ENCODE measurements around the gene AUTS2. TPM values are rescaled to one million over a fixed set of nuclear protein-coding genes. Genes with fewer than 3 reads are reported as not detected.

AUTS2 gene
- total and polyA plus RNA-seq, 10 of the 15 experiments (the other 5 are each of a cell fraction or from before 2014, with no cell fraction given), result 6.4 to 55.6 (median 21.6) TPM

DNA sequence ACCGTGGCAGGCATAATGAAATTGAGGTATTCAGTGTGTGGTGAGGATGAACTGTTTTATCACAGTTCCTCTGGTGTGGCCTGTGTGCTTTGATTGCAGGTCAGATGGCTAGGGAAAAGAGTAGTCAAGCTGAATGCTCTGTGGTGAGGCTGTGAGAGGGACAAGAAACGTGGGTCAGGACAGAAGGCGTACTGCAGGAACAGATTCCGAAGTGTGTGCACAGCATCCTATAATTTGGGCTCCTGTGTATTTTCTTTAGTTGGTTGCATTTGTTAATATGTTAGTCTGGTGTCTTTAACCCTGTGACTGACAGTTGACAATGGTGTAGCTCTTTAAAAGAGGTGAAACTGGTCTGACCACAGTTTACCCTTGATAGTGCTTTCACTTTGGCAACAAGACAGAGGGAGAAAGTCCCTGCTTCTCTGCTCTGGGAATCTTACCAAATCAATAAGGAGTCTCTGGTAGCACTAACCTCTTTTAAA lies 76.5 kb downstream of the AUTS2 start (continued):
- TF ChIP-seq, protein P1, sequence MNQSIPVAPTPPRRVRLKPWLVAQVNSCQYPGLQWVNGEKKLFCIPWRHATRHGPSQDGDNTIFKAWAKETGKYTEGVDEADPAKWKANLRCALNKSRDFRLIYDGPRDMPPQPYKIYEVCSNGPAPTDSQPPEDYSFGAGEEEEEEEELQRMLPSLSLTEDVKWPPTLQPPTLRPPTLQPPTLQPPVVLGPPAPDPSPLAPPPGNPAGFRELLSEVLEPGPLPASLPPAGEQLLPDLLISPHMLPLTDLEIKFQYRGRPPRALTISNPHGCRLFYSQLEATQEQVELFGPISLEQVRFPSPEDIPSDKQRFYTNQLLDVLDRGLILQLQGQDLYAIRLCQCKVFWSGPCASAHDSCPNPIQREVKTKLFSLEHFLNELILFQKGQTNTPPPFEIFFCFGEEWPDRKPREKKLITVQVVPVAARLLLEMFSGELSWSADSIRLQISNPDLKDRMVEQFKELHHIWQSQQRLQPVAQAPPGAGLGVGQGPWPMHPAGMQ (IDR thresholded peaks at IDR 0.05; ENCODE audit: borderline replicate concordance), result no peak
- TF ChIP-seq RFX5 (IDR thresholded peaks at IDR 0.05; ENCODE audit: low read depth, low read length), result no peak
- TF ChIP-seq CREM (IDR thresholded peaks at IDR 0.05; ENCODE audit: low read depth), result no peak; the same call in 1 of the 2 replicates
- TF ChIP-seq SRF (IDR thresholded peaks at IDR 0.05; ENCODE audit: low read depth in 2 of 2, low read length in 2 of 2), result no peak
- TF ChIP-seq NBN (IDR thresholded peaks at IDR 0.05), result peak; percentile 83
- TF ChIP-seq RBBP5 (conservative IDR thresholded peaks at IDR 0.05), result no peak
- TF ChIP-seq HDAC2 (IDR thresholded peaks at IDR 0.05), result no peak
- no peak for TF ChIP-seq WRNIP1 (IDR thresholded peaks at IDR 0.05; ENCODE audit: borderline replicate concordance, low read depth, low read length)
- TF ChIP-seq ZNF24 (IDR thresholded peaks at IDR 0.05), result peak; percentile 85
- TF ChIP-seq STAT1 (conservative IDR thresholded peaks at IDR 0.05), result no peak
- TF ChIP-seq, protein P2, sequence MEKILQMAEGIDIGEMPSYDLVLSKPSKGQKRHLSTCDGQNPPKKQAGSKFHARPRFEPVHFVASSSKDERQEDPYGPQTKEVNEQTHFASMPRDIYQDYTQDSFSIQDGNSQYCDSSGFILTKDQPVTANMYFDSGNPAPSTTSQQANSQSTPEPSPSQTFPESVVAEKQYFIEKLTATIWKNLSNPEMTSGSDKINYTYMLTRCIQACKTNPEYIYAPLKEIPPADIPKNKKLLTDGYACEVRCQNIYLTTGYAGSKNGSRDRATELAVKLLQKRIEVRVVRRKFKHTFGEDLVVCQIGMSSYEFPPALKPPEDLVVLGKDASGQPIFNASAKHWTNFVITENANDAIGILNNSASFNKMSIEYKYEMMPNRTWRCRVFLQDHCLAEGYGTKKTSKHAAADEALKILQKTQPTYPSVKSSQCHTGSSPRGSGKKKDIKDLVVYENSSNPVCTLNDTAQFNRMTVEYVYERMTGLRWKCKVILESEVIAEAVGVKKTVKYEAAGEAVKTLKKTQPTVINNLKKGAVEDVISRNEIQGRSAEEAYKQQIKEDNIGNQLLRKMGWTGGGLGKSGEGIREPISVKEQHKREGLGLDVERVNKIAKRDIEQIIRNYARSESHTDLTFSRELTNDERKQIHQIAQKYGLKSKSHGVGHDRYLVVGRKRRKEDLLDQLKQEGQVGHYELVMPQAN (conservative IDR thresholded peaks at IDR 0.05), result 0 out of 2 replicates have a peak, but pooled peaks have one; percentile 36
- no peak for TF ChIP-seq SMC3 (IDR thresholded peaks at IDR 0.05; ENCODE audit: borderline replicate concordance, low read length)
- no peak for TF ChIP-seq STAT3 (IDR thresholded peaks at IDR 0.05; ENCODE audit: low read depth, low read length)
- no peak for TF ChIP-seq JUND (IDR thresholded peaks at IDR 0.05; ENCODE audit: low read depth, low read length)
- no peak for TF ChIP-seq SIX5 (IDR thresholded peaks at IDR 0.05; ENCODE audit: low read depth, low read length, severe bottlenecking)
- TF ChIP-seq RCOR1 (conservative IDR thresholded peaks at IDR 0.05; ENCODE audit: low read depth, low read length), result no peak
- no peak for TF ChIP-seq BCL11A (IDR thresholded peaks at IDR 0.05; ENCODE audit: low read depth, low read length)
- TF ChIP-seq, protein P3, sequence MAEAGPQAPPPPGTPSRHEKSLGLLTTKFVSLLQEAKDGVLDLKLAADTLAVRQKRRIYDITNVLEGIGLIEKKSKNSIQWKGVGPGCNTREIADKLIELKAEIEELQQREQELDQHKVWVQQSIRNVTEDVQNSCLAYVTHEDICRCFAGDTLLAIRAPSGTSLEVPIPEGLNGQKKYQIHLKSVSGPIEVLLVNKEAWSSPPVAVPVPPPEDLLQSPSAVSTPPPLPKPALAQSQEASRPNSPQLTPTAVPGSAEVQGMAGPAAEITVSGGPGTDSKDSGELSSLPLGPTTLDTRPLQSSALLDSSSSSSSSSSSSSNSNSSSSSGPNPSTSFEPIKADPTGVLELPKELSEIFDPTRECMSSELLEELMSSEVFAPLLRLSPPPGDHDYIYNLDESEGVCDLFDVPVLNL (IDR thresholded peaks at IDR 0.05; ENCODE audit: low read depth, low read length), result no peak
- TF ChIP-seq RUNX3 (IDR thresholded peaks at IDR 0.05; ENCODE audit: low read length), result peak; percentile 94
- peak; percentile 43; the same call in 1 of the 2 replicates for TF ChIP-seq SPI1 (IDR thresholded peaks at IDR 0.05; ENCODE audit: borderline replicate concordance, insufficient read depth, low read depth, low read length)
- TF ChIP-seq NR2C1 (IDR thresholded peaks at IDR 0.05), result no peak
- peak; percentile 90 for TF ChIP-seq NR2F1 (conservative IDR thresholded peaks at IDR 0.05)
- TF ChIP-seq TAF1 (IDR thresholded peaks at IDR 0.05; ENCODE audit: borderline replicate concordance, low read depth, low read length), result no peak
- TF ChIP-seq BACH1 (IDR thresholded peaks at IDR 0.05; ENCODE audit: borderline replicate concordance), result no peak
- TF ChIP-seq, protein P4, sequence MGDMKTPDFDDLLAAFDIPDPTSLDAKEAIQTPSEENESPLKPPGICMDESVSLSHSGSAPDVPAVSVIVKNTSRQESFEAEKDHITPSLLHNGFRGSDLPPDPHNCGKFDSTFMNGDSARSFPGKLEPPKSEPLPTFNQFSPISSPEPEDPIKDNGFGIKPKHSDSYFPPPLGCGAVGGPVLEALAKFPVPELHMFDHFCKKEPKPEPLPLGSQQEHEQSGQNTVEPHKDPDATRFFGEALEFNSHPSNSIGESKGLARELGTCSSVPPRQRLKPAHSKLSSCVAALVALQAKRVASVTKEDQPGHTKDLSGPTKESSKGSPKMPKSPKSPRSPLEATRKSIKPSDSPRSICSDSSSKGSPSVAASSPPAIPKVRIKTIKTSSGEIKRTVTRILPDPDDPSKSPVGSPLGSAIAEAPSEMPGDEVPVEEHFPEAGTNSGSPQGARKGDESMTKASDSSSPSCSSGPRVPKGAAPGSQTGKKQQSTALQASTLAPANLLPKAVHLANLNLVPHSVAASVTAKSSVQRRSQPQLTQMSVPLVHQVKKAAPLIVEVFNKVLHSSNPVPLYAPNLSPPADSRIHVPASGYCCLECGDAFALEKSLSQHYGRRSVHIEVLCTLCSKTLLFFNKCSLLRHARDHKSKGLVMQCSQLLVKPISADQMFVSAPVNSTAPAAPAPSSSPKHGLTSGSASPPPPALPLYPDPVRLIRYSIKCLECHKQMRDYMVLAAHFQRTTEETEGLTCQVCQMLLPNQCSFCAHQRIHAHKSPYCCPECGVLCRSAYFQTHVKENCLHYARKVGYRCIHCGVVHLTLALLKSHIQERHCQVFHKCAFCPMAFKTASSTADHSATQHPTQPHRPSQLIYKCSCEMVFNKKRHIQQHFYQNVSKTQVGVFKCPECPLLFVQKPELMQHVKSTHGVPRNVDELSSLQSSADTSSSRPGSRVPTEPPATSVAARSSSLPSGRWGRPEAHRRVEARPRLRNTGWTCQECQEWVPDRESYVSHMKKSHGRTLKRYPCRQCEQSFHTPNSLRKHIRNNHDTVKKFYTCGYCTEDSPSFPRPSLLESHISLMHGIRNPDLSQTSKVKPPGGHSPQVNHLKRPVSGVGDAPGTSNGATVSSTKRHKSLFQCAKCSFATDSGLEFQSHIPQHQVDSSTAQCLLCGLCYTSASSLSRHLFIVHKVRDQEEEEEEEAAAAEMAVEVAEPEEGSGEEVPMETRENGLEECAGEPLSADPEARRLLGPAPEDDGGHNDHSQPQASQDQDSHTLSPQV (IDR thresholded peaks at IDR 0.05), result no peak

Measured in GM12878 (cell line).